GM12878 (cell line): ENCODE measurements around the gene UBE2QL1. TPM values are rescaled to one million over a fixed set of nuclear protein-coding genes. Genes with fewer than 3 reads are reported as not detected.

Source experiments
- ATAC-seq: fragments of 200-7000 bp; cut with Tn5 transposase; 3 replicates; pipeline ENCODE4 v1.9.1; 2020; ENCODE audit warnings: mild to moderate bottlenecking, moderate library complexity
- BruUV-seq: library from RNA; stranded (reverse); fragments of 400-500 nt; replicated peaks from 2 replicates; lab custom pipeline; 2021; lab: Mats Ljungman, UMichigan
- CTCF ChIA-PET: fragments of 300-600 bp; sonication (Branson Sonifier 250); formaldehyde crosslinking; extraction: SDS; loops from one replicate; lab custom pipeline; 2021; ENCODE audit warnings: inconsistent platforms; lab: Yijun Ruan, JAX
- POLR2A ChIA-PET: fragments of 350-600 bp; formaldehyde crosslinking; extraction: SDS; loops from one replicate; lab custom pipeline; 2021; ENCODE audit warnings: inconsistent platforms; lab: Charles Lee
- RAD21 ChIA-PET: fragments of 300-600 bp; sonication (Branson Sonifier 250); formaldehyde crosslinking; loops from one replicate; lab custom pipeline; 2023; ENCODE audit warnings: antibody characterized with exemption; ENCODE audit not compliant: unreplicated experiment; lab: Charles Lee
- SMC1A ChIA-PET: fragments of 300-600 bp; sonication (Branson Sonifier 250); formaldehyde crosslinking; loops from one replicate; lab custom pipeline; 2023; ENCODE audit not compliant: unreplicated experiment, uncharacterized antibody; lab: Charles Lee
- DNase-seq: peaks from one replicate; pipeline ENCODE4 v3.0.0-alpha.2; 2011; ENCODE audit warnings: low read depth, low spot score
- FAIRE-seq: peaks from 3 replicates; lab custom pipeline; 2011; peaks lifted over from hg19 to GRCh38; lab: Jason Lieb, UNC
- H2AFZ ChIP-seq: 2 replicates; pipeline ENCODE4 v1.6.0; 2011; ENCODE audit warnings: low read depth, low read length, control low read depth; ENCODE audit not compliant: control insufficient read depth
- H3K27ac ChIP-seq: 2 replicates; pipeline ENCODE4 v1.5.1; 2011; ENCODE audit warnings: control low read depth; ENCODE audit not compliant: control insufficient read depth, insufficient read depth
- H3K27me3 ChIP-seq, 2 experiments: replicated peaks in 1 of 2; 2 replicates each; pipeline versions ENCODE4 v1.6.0 to v1.6.1; 2011; ENCODE audit warnings: low read length in 1 of 2; ENCODE audit not compliant: control insufficient read depth in 2 of 2, insufficient read depth in 2 of 2
- H3K36me3 ChIP-seq, 2 experiments: 2 replicates each; pipeline ENCODE4 v1.5.1; 2011; ENCODE audit warnings: low read length in 1 of 2; ENCODE audit not compliant: control insufficient read depth in 2 of 2, insufficient read depth in 2 of 2
- H3K4me1 ChIP-seq: 2 replicates; pipeline ENCODE4 v1.6.1; 2011; ENCODE audit warnings: mild to moderate bottlenecking, low read length, moderate library complexity, mixed read lengths; ENCODE audit not compliant: control insufficient read depth, insufficient read depth
- H3K4me2 ChIP-seq: 2 replicates; pipeline ENCODE4 v1.6.0; 2011; ENCODE audit warnings: control low read depth; ENCODE audit not compliant: control insufficient read depth, insufficient read depth
- H3K4me3 ChIP-seq: fragments of 200-600 bp; sonication (generic); 2 replicates; pipeline ENCODE4 v1.5.1; 2016
- H3K79me2 ChIP-seq: 2 replicates; pipeline ENCODE4 v1.6.0; 2011; ENCODE audit warnings: low read length; ENCODE audit not compliant: control insufficient read depth, insufficient read depth
- H3K9ac ChIP-seq: 2 replicates; pipeline ENCODE4 v1.8.0; 2011; ENCODE audit warnings: low read length, control low read depth, mixed read lengths; ENCODE audit not compliant: control insufficient read depth, insufficient read depth
- H3K9me3 ChIP-seq: replicated peaks from 3 replicates; pipeline ENCODE4 v1.5.1; 2011; ENCODE audit warnings: mild to moderate bottlenecking, low read length; ENCODE audit not compliant: control insufficient read depth, insufficient read depth
- H4K20me1 ChIP-seq: 2 replicates; pipeline ENCODE4 v1.6.0; 2011; ENCODE audit not compliant: control insufficient read depth, insufficient read depth
- BACH1 ChIP-seq: fragments of 450-650 bp; IDR thresholded peaks from 2 replicates; pipeline ENCODE4 v1.6.1; 2017; ENCODE audit warnings: mild to moderate bottlenecking, borderline replicate concordance
- BRCA1 ChIP-seq: IDR thresholded peaks from 2 replicates; pipeline ENCODE4 v1.6.1; 2011; ENCODE audit warnings: low read depth, low read length, improper control_type of control experiment
- CBFB ChIP-seq: IDR thresholded peaks from 2 replicates; pipeline ENCODE4 v1.6.1; 2016; ENCODE audit warnings: antibody characterized with exemption, low read depth
- CEBPB ChIP-seq, 2 experiments: fragments of 150-350 bp in 1 of 2; IDR thresholded peaks; 2 replicates each; pipeline ENCODE4 v1.6.1; 2012 to 2014; ENCODE audit warnings: low read depth in 2 of 2, low read length in 2 of 2, borderline replicate concordance in 1 of 2, inconsistent platforms in 1 of 2
- DPF2 ChIP-seq: fragments of 450-650 bp; IDR thresholded peaks from 2 replicates; pipeline ENCODE4 v1.6.1; 2017; ENCODE audit warnings: mild to moderate bottlenecking
- EZH2 ChIP-seq: IDR thresholded peaks from 2 replicates; pipeline ENCODE4 v1.6.1; 2012; ENCODE audit warnings: low read depth, mild to moderate bottlenecking, control low read depth, inconsistent platforms, low read length, borderline replicate concordance; ENCODE audit not compliant: control insufficient read depth
- HCFC1 ChIP-seq: fragments of 150-350 bp; IDR thresholded peaks from 2 replicates; pipeline ENCODE4 v1.6.1; 2014; ENCODE audit warnings: low read length
- HDAC2 ChIP-seq: fragments of 200-600 bp; sonication (generic); IDR thresholded peaks from 2 replicates; pipeline ENCODE4 v1.6.1; 2017
- HDAC6 ChIP-seq: fragments of 200-600 bp; sonication (generic); IDR thresholded peaks from one replicate; pipeline ENCODE4 v1.8.0; 2017; ENCODE audit warnings: antibody characterized with exemption; ENCODE audit not compliant: unreplicated experiment
- PAX5 ChIP-seq: IDR thresholded peaks from 2 replicates; pipeline ENCODE4 v1.6.1; 2011; ENCODE audit warnings: low read depth, low read length, borderline replicate concordance
- RAD51 ChIP-seq: fragments of 450-650 bp; IDR thresholded peaks from 2 replicates; pipeline ENCODE4 v1.6.1; 2016; ENCODE audit warnings: moderate library complexity, mild to moderate bottlenecking, inconsistent platforms
- TCF12 ChIP-seq: IDR thresholded peaks from 2 replicates; pipeline ENCODE4 v1.6.1; 2011; ENCODE audit warnings: low read depth, mild to moderate bottlenecking, low read length
- YBX1 ChIP-seq: fragments of 450-650 bp; IDR thresholded peaks from 2 replicates; pipeline ENCODE4 v1.6.1; 2016; ENCODE audit warnings: antibody characterized with exemption
- ZNF622 ChIP-seq: fragments of 450-650 bp; IDR thresholded peaks from 2 replicates; pipeline ENCODE4 v1.6.1; 2017; ENCODE audit warnings: mild to moderate bottlenecking, inconsistent platforms
- WGBS: methylation state at CpG from one replicate; pipeline ENCODE4 v1.1.6; 2016; ENCODE audit warnings: low lambda C conversion rate; ENCODE audit not compliant: insufficient replicate concordance, insufficient coverage; ENCODE audit errors: missing lambda C conversion rate; 5-methylcytosine and 5-hydroxymethylcytosine counted together
- in situ Hi-C: fragments of 300-500 bp; cut with MboI; formaldehyde crosslinking; loops from 9 replicates; pipeline ENCODE4 v1.14.3; 2018; ENCODE audit warnings: mixed read lengths
- intact Hi-C: fragments of 100-400 bp; cut with micrococcal nuclease; formaldehyde crosslinking; loops from one replicate; pipeline ENCODE4 v1.14.2; 2022; ENCODE audit not compliant: unreplicated experiment
- polyA plus RNA-seq, 11 experiments: library from polyadenylated mRNA; depleted of rRNA in 4 of 11; unstranded in 6 of 11; stranded (reverse) in 5 of 11; fragments of >200 nt; fragmentation: Nextera tagmentation in 4 of 11; fragmentation: Illumina TruSeq in 1 of 11; extraction: Ambion mirVana in 4 of 11; extraction: Trizol in 1 of 11; gene quantifications; 1 replicate in 1 of 11; 2 replicates in 10 of 11; pipeline versions ENCODE4 v1.2.1 to v1.2.3, GENCODE V29; 2011 to 2016; ENCODE audit warnings: inconsistent platforms in 2 of 11, missing spikeins in 2 of 11, low read depth in 1 of 11
- total RNA-seq, 4 experiments: library from RNA; depleted of rRNA in 3 of 4; stranded (reverse); fragments of >200 nt in 3 of 4; fragmentation: Illumina TruSeq in 1 of 4; extraction: Trizol in 1 of 4; gene quantifications; 2 replicates each; pipeline versions ENCODE4 v1.2.1 to v1.2.3, GENCODE V29; 2013 to 2021
- TF ChIP-seq, protein P1 (sequence below): fragments of 450-650 bp; IDR thresholded peaks from 2 replicates; pipeline ENCODE4 v1.6.1; 2018; ENCODE audit warnings: mild to moderate bottlenecking, low read depth, moderate library complexity; ENCODE audit not compliant: partially characterized antibody
- TF ChIP-seq, protein P2 (sequence below): fragments of 450-650 bp; IDR thresholded peaks from 2 replicates; pipeline ENCODE4 v1.6.1; 2016; ENCODE audit warnings: mild to moderate bottlenecking
- TF ChIP-seq, protein P3 (sequence below): IDR thresholded peaks from 2 replicates; pipeline ENCODE4 v1.6.1; 2011; ENCODE audit warnings: mild to moderate bottlenecking, low read depth, low read length, moderate library complexity; ENCODE audit not compliant: insufficient replicate concordance

UBE2QL1 gene
- total and polyA plus RNA-seq, 10 of the 15 experiments (the other 5 are each of a cell fraction or from before 2014, with no cell fraction given) = 0.03 to 0.62 (median 0.04) TPM; not detected in 6

DNA sequence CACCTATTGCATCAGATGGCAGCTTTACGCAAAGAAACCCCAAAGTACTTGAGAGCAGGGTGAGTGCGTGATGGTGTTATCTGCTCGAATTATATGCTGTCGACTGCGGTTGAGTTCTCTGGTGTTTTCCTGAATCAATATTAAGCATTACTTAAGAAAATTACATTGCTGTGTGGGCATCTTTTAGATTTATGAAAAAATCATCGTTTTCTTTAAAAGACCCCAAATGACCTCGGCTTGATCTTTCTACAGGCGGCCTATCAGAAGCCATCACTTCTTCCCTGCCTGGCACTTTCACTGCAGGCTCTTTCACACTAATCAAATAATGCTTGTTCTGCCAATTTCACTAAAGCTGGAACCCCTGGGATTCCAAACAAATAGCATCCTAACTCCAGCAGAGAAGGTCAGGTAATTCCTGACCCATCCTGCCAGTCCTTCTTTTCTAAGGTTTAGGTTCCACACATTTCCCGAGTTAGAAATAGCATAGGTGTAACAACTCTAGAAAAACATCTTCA lies 1.7 kb downstream of the UBE2QL1 start:
- WGBS = 80% methylated on average over 9 of the region's 9 CpGs
- Histone ChIP-seq H3K36me3 (no peaks in the 10 kb centered on the region), H2AFZ (no peak overlapping the region)
- ChIA-PET POLR2A (no interaction called here), CTCF (no interaction called here), RAD21 (interaction anchor here (0.6 kb wide), 1 partner anchor 77 kb away, joined by 3 read pairs; no protein-coding TSS in a partner anchor)
- DNase-seq = no peak
- TF ChIP-seq HDAC6 (no peak), BACH1 (no peak), YBX1 (no peak), ZNF622 (no peak), EZH2 (no peak), PAX5 (no peak), HDAC2 (no peak), RAD51 (no peak), HCFC1 (no peak), TCF12 (no peak), CBFB (no peak), CEBPB (IDR thresholded peaks at IDR 0.05; ENCODE audit: borderline replicate concordance in 1 of 2, low read depth in 2 of 2, low read length in 2 of 2) (no peak), DPF2 (no peak), BRCA1 (no peak)
- TF ChIP-seq, protein P1, sequence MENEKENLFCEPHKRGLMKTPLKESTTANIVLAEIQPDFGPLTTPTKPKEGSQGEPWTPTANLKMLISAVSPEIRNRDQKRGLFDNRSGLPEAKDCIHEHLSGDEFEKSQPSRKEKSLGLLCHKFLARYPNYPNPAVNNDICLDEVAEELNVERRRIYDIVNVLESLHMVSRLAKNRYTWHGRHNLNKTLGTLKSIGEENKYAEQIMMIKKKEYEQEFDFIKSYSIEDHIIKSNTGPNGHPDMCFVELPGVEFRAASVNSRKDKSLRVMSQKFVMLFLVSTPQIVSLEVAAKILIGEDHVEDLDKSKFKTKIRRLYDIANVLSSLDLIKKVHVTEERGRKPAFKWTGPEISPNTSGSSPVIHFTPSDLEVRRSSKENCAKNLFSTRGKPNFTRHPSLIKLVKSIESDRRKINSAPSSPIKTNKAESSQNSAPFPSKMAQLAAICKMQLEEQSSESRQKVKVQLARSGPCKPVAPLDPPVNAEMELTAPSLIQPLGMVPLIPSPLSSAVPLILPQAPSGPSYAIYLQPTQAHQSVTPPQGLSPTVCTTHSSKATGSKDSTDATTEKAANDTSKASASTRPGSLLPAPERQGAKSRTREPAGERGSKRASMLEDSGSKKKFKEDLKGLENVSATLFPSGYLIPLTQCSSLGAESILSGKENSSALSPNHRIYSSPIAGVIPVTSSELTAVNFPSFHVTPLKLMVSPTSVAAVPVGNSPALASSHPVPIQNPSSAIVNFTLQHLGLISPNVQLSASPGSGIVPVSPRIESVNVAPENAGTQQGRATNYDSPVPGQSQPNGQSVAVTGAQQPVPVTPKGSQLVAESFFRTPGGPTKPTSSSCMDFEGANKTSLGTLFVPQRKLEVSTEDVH = no peak
- TF ChIP-seq, protein P2, sequence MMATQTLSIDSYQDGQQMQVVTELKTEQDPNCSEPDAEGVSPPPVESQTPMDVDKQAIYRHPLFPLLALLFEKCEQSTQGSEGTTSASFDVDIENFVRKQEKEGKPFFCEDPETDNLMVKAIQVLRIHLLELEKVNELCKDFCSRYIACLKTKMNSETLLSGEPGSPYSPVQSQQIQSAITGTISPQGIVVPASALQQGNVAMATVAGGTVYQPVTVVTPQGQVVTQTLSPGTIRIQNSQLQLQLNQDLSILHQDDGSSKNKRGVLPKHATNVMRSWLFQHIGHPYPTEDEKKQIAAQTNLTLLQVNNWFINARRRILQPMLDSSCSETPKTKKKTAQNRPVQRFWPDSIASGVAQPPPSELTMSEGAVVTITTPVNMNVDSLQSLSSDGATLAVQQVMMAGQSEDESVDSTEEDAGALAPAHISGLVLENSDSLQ = no peak
- TF ChIP-seq, protein P3, sequence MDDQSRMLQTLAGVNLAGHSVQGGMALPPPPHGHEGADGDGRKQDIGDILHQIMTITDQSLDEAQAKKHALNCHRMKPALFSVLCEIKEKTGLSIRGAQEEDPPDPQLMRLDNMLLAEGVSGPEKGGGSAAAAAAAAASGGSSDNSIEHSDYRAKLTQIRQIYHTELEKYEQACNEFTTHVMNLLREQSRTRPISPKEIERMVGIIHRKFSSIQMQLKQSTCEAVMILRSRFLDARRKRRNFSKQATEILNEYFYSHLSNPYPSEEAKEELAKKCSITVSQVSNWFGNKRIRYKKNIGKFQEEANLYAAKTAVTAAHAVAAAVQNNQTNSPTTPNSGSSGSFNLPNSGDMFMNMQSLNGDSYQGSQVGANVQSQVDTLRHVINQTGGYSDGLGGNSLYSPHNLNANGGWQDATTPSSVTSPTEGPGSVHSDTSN = no peak
- TF ChIP-seq, all 136 proteins: peak for 0
- FAIRE-seq (no peak), ATAC-seq (no peak)
- peaks cover 4 to 25% of the 10 kb centered on the region in 2 experiments for H3K27me3 ChIP-seq
- no peaks in the 10 kb centered on the region; the same call in 2 of the 3 replicates for H3K9me3 ChIP-seq
- SMC1A ChIA-PET = no interaction called here
- intact Hi-C loops = loop anchor here (10.0 kb wide), 1 partner anchor 956 kb away; no protein-coding TSS in a partner anchor
- H4K20me1 ChIP-seq = no peaks in the 10 kb centered on the region; the same call in 1 of the 2 replicates
- H3K79me2 ChIP-seq = no peaks in the 10 kb centered on the region
- in situ Hi-C loops = no loop called here
- no peak overlapping the region for H3K4me3 ChIP-seq
- no peak overlapping the region for H3K4me2 ChIP-seq
- H3K27ac ChIP-seq = no peak overlapping the region
- no peaks in the 10 kb centered on the region for H3K4me1 ChIP-seq
- no TSS peak for BruUV-seq
- no peak overlapping the region for H3K9ac ChIP-seq
